DOHH2 (cell line): ENCODE results near the gene NKG7.
"Not testable (repeated sequence)": the region's sequence is repeated elsewhere in the genome, so short reads cannot be mapped to it uniquely, and the experiment has no call there.

ENCODE experiments used
- H3F3A ChIP-seq: fragments of 200-600 bp; sonication (generic), shearing (Covaris generic); 2 replicates; pipeline ENCODE4 v1.6.0; 2016; ENCODE audit warnings: antibody characterized with exemption, mild to moderate bottlenecking; ENCODE audit not compliant: control insufficient read depth, insufficient read depth
- H3K27ac ChIP-seq: fragments of 200-600 bp; sonication (generic); 2 replicates; pipeline ENCODE4 v1.5.1; 2014; ENCODE audit warnings: low read depth, mild to moderate bottlenecking, low read length, moderate library complexity
- H3K27me3 ChIP-seq: fragments of 200-600 bp; sonication (generic); 2 replicates; pipeline ENCODE4 v1.6.1; 2014; ENCODE audit warnings: mild to moderate bottlenecking, low read length, mixed read lengths; ENCODE audit not compliant: control insufficient read depth
- H3K36me3 ChIP-seq: fragments of 200-600 bp; sonication (generic); 2 replicates; pipeline ENCODE4 v1.6.1; 2014; ENCODE audit warnings: mild to moderate bottlenecking, low read length, moderate library complexity, mixed read lengths; ENCODE audit not compliant: control insufficient read depth
- H3K4me1 ChIP-seq: fragments of 200-600 bp; sonication (generic); 2 replicates; pipeline ENCODE4 v1.6.1; 2014; ENCODE audit warnings: mild to moderate bottlenecking, low read length, mixed read lengths; ENCODE audit not compliant: control insufficient read depth
- H3K4me2 ChIP-seq: fragments of 200-600 bp; sonication (generic); 2 replicates; pipeline ENCODE4 v1.6.0; 2014; ENCODE audit warnings: mild to moderate bottlenecking, low read length, moderate library complexity
- H3K4me3 ChIP-seq: fragments of 200-600 bp; sonication (generic); 2 replicates; pipeline ENCODE4 v1.5.1; 2014; ENCODE audit warnings: mild to moderate bottlenecking, low read length, mixed read lengths
- H3K79me2 ChIP-seq: fragments of 200-600 bp; sonication (generic); 2 replicates; pipeline ENCODE4 v1.6.1; 2014; ENCODE audit warnings: mild to moderate bottlenecking, low read length, mixed read lengths; ENCODE audit not compliant: control insufficient read depth
- H3K9me2 ChIP-seq: fragments of 200-600 bp; sonication (generic); replicated peaks from 2 replicates; pipeline ENCODE4 v1.6.1; 2014; ENCODE audit warnings: mild to moderate bottlenecking, low read length, mixed read lengths; ENCODE audit not compliant: control insufficient read depth
- H3K9me3 ChIP-seq: fragments of 200-600 bp; sonication (generic); 2 replicates; pipeline ENCODE4 v1.6.1; 2014; ENCODE audit warnings: antibody characterized with exemption, low read length, mixed read lengths; ENCODE audit not compliant: control insufficient read depth, insufficient read depth
- H4K20me1 ChIP-seq: fragments of 200-600 bp; sonication (generic); 2 replicates; pipeline ENCODE4 v1.6.0; 2014; ENCODE audit warnings: low read depth, mild to moderate bottlenecking, antibody characterized with exemption, low read length, moderate library complexity; ENCODE audit not compliant: control insufficient read depth, insufficient read depth
- EZH2phosphoT487 ChIP-seq: fragments of 200-600 bp; sonication (generic); IDR thresholded peaks from 2 replicates; pipeline ENCODE4 v1.6.1; 2017; ENCODE audit warnings: borderline replicate concordance, mild to moderate bottlenecking, antibody characterized with exemption, low read length, moderate library complexity, mixed read lengths
- TF ChIP-seq, protein P1 (sequence below): fragments of 200-600 bp; sonication (generic); IDR thresholded peaks from one replicate; pipeline ENCODE4 v1.5.1; 2014; ENCODE audit warnings: antibody characterized with exemption, mild to moderate bottlenecking, low read depth, low read length; ENCODE audit not compliant: poor library complexity, severe bottlenecking

NKG7 gene

DNA sequence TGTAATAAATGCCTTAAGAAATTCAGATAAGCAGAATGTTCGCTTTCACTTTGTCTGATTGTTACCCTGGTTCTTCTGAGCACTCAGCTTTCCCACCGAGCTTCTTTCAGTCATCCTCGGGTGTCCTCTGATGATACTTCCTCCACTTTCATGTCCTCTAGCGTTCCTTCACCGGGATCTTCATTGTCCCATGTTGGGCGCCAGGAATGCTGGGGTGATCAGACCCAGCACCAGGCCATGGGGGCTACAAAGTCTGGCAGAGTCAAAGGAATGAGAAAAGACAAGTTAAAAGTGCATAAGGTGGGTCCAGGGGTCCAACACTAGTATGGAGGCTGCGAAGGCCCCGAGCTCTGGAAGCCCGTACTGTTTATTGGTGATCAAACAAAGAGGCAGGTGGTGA lies 29.7 kb upstream of the NKG7 start:
- no peak overlapping the region for H3K27ac ChIP-seq
- peaks cover 5% of the 10 kb centered on the region; the same call in 1 of the 2 replicates for H3K9me3 ChIP-seq
- no peaks in the 10 kb centered on the region for H3K9me2 ChIP-seq
- peaks cover 3% of the 10 kb centered on the region; the same call in 1 of the 2 replicates for H3F3A ChIP-seq
- no peak for TF ChIP-seq EZH2phosphoT487
- TF ChIP-seq, protein P1, sequence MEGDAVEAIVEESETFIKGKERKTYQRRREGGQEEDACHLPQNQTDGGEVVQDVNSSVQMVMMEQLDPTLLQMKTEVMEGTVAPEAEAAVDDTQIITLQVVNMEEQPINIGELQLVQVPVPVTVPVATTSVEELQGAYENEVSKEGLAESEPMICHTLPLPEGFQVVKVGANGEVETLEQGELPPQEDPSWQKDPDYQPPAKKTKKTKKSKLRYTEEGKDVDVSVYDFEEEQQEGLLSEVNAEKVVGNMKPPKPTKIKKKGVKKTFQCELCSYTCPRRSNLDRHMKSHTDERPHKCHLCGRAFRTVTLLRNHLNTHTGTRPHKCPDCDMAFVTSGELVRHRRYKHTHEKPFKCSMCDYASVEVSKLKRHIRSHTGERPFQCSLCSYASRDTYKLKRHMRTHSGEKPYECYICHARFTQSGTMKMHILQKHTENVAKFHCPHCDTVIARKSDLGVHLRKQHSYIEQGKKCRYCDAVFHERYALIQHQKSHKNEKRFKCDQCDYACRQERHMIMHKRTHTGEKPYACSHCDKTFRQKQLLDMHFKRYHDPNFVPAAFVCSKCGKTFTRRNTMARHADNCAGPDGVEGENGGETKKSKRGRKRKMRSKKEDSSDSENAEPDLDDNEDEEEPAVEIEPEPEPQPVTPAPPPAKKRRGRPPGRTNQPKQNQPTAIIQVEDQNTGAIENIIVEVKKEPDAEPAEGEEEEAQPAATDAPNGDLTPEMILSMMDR: no peak
- H3K27me3 ChIP-seq: no peaks in the 10 kb centered on the region
- no peaks in the 10 kb centered on the region for H3K79me2 ChIP-seq
- no peaks in the 10 kb centered on the region for H3K4me1 ChIP-seq
- H3K36me3 ChIP-seq: peaks cover 4% of the 10 kb centered on the region
- no peak overlapping the region for H3K4me2 ChIP-seq
- no peaks in the 10 kb centered on the region for H4K20me1 ChIP-seq
- no peak overlapping the region for H3K4me3 ChIP-seq

DNA sequence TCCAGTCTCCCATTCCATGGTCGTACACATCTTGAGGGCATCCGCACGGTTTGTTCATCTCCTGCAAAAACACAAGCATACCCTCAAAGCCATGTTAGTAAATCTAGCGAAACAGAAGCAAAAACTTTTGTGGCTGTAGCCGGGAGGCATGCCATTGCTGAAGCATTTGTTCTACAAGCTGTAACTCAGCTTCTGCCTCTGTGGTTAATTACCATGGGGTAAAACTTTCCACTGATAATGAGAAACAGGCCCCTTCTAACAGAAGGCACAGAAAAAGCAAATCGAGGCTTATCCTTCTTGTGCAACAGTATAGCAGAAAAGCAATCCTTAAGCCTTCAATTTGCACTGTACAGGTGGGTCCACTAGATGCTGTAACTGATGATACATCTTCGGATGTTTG lies 27.5 kb upstream of the NKG7 start:
- H3K27ac ChIP-seq, H3K27me3 ChIP-seq, H3K36me3 ChIP-seq: not testable (repeated sequence)

DNA sequence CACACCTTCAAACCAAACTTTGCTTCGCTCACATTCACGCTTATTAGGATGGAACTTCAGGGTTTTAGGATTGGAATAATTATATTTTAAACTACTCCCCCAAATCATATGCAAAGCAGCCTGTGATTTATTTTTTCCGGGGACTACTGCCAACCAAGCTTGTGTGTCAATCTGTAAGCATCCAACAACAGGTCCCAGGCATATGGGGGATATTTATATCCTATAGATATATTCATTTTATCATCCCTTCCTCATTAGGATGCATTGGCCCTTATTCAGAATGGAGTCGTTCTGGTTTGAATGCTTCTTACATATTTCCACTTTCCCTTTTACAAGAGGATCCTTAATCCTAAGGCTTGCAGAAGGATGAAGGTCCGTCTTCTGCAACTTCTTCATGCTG lies 26.8 kb upstream of the NKG7 start:
- Histone ChIP-seq H4K20me1 (no peaks in the 10 kb centered on the region), H3K4me2 (no peak overlapping the region), H3K4me1 (peaks cover 16% of the 10 kb centered on the region), H3K79me2 (peaks cover 6% of the 10 kb centered on the region), H3F3A (peaks cover 8% of the 10 kb centered on the region), H3K4me3 (no peak overlapping the region), H3K9me2 (no peaks in the 10 kb centered on the region), H3K36me3 (peaks cover 4% of the 10 kb centered on the region), H3K9me3 (peaks cover 5% of the 10 kb centered on the region; the same call in 1 of the 2 replicates), H3K27ac (no peak overlapping the region), H3K27me3 (no peaks in the 10 kb centered on the region)
- no peak for TF ChIP-seq EZH2phosphoT487
- TF ChIP-seq, protein P1: no peak

More for the DNA sequence above, 27.5 kb upstream of the NKG7 start:
- H3F3A ChIP-seq, H4K20me1 ChIP-seq, H3K9me2 ChIP-seq, H3K4me2 ChIP-seq, H3K9me3 ChIP-seq, H3K4me3 ChIP-seq, H3K79me2 ChIP-seq: not testable (repeated sequence)
- peaks cover 14% of the 10 kb centered on the region for H3K4me1 ChIP-seq

DNA sequence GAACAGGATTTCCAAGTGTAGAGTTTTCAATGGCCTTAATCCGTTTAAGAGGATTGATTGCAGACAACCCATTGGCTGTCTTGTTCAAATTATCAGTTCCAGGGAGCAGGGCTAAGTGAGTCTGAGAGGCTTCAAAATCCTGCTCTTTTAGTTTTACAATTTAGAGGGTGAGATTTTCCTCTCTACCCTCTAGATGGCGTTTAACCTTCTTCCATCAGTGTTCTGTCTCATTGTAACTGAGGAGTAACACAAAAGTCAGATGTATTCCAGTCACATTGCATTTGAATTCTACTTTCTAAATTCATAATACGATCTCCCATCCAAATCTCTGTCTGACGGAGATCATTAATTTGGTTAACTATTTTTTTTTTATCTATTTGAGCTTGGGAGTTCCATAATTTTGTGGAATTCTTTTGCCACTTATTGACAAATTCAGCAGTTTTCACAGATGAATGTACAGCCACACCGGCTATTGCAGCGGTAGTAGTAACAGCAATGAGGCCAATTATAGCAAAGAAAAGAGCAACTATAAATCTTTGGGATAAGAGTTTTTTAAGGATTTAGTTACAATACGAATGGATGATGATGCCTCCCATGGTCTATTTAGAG lies 25.7 kb upstream of the NKG7 start:
- Histone ChIP-seq H3F3A (peaks cover 8% of the 10 kb centered on the region), H3K9me2 (no peaks in the 10 kb centered on the region), H3K9me3 (peaks cover 5% of the 10 kb centered on the region; the same call in 1 of the 2 replicates), H3K27ac (no peak overlapping the region), H3K36me3 (peaks cover under 1% of the 10 kb centered on the region), H3K4me3 (no peak overlapping the region), H3K79me2 (peaks cover 6% of the 10 kb centered on the region), H3K27me3 (no peaks in the 10 kb centered on the region), H4K20me1 (no peaks in the 10 kb centered on the region), H3K4me2 (no peak overlapping the region), H3K4me1 (peaks cover 23% of the 10 kb centered on the region)
- TF ChIP-seq, protein P1: peak; percentile 63
- TF ChIP-seq EZH2phosphoT487: no peak

DNA sequence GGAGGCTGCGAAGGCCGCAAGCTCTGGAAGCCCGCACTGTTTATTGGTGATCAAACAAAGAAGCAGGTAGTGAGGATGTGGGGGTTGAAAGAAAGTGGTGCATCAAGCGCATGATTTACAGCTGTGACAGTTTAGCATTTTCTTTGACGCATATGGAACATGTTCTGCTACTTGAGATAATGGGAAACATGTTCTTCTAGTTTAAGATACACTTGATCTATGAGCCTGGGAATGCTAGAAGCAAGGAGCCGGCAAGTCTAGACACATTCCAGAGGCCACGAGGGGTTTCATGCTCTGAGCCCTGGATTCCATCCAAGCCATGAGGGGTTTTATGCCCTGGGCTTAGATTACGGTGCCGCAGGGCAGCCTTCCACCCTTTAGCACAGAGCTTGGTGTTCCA lies 25.0 kb upstream of the NKG7 start:
- H3K4me3 ChIP-seq, H3K9me3 ChIP-seq, H3K36me3 ChIP-seq, H3K27me3 ChIP-seq, H3K79me2 ChIP-seq, H3K27ac ChIP-seq, H3K9me2 ChIP-seq, H4K20me1 ChIP-seq, H3K4me2 ChIP-seq: not testable (repeated sequence)
- peaks cover 12% of the 10 kb centered on the region for H3F3A ChIP-seq
- peaks cover 27% of the 10 kb centered on the region for H3K4me1 ChIP-seq
